NCI-H1417 (cell line): ENCODE results near the gene NKAIN4.

Source experiments
- DNase-seq, 3 experiments: peaks; one replicate each; lab custom pipeline; 2025; lab: John Stamatoyannopoulos, UW

The NKAIN4 gene

DNA sequence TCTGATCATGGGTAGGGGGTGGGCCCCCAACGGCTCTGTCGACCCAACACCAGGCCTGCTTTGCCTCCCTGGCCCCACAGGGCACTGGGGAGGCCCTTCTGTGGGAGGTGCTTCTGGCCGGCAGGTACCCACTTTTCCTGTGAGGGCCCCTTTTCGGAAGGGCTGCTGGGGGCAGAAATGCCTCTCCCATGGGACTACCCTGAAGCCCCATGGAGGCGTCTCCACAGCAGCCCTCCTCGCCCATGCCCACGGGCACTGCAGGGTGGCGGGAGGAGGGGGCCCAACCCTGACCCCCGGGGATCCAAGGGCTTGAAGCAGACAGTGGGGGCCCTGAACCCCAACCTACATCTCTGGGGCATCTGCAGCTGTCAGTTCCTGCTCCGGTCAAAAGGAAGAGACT, 16.2 kb downstream of the NKAIN4 start:
- DNase-seq, result no peak

DNA sequence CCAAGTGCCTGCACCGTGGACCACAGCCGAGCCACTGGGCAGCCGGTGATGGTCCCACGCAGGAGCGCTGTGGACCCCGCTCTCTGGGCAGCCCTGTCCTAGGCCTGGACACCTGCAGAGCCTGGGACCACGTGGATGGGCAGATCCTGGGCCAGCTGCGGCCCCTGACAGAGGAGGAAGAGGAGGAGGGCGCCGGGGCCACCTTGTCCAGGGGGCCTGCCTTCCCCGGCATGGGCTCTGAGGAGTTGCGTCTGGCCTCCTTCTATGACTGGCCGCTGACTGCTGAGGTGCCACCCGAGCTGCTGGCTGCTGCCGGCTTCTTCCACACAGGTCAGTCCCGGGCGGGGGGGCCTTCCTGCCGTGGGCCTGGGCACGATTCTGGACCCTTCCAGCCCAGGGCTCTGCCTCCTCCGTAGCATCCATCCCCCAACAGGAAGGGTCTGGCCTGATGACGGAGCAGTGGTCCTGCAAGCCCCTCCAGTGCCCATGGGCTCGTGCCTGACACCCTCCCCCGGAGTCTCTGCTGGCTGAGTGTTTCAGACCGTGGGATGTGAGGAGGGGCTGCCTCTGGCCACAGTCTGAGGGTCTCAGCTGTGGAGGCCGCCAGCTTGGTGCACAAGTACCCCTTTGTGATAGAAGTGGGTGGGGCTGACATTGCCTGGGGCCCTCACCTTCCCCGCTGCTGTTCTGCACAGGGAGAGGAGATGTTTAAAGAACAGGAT, 18.0 kb downstream of the NKAIN4 start:
- DNase-seq, result no peak

DNA sequence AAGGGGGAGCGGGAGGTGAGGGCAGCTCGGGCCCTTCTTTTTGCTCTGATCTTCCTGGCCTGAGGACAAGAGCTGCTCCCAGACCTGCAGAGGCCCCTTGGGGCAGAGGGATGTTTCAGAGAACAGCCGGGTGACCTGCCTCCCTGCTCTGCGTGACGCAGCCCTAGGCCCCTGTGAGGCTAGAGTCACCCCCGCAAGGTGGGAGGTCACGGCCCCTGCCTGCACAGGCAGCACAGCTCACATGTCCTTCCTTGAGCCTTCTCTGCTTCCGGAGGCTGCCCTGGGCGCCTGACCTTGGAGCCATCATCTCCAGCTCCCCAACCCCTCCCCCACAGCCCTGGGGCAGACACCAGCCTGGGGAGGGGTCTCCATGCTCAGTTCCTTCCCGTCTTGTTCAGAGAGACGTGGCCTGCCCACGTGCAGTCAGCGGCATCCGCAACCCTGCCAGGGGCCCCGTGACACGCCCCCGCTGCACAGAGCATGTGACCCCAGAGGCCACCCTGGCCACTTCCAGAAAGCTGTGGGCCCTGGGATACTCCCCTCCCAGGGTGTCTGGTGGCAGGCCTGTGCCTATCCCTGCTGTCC, 18.8 kb downstream of the NKAIN4 start, which contains the start of gene BIRC7:
Gene BIRC7, plus strand, starts transcription at position 507 of the 585 bp plus-strand sequence. CDS start 192 bp downstream, outside the sequence.
- no peak for DNase-seq

DNA sequence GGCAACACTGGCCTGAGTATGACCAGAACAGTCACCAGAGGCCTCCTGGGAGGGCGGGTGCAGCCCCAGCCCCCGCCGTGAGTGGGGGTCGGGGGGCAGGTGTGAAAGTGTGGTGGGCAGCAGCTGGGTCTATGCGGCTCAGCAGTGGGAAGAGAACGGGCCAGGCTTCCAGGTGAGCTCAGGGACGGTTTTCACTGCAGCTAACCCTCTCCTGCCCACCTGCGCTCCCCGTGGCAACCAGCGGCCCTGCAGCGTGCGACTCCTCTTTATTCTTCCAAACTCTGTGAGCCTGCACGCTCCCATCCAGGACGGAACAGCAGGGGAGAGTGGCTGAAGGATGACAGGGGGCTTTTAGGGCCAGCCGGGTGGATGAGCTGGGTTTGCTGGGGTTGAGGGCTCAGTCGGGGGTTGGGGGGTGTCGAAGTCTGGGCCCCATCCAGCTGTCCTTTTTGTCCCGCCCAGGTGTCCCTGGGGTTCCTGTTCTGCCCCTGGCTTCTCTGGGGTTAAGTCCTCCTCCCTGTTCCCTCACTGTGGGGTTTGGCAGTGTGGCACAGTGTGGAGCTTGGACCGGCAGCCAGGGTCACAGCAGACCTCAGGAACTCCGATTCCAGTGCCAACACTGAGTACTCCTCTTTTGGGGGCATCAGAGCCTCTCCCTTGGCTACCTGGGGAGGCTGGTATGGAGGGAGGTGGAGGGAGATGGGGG, 19.4 kb downstream of the NKAIN4 start:
- peak; percentile 30 to 64 (median 41) for DNase-seq

DNA sequence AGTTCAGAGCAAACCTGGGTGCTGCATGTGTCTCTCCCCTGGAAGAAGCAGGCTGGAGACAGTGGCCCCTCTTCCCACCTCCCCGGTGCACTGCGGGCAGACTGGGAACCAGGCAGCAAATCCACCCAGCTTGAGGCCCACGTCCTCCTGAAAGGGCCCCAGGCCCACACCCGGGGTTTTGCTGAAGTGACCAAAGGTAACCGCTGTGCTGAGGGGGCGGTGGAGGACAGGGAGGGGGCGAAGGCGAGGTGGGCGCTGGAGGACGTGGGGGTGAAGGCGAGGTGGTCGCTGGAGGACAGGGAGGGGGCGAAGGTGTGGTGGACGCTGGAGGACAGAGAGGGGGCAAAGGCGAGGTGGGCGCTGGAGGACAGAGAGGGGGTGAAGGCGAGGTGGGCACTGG, 20.3 kb downstream of the NKAIN4 start:
- DNase-seq, result no peak

DNA sequence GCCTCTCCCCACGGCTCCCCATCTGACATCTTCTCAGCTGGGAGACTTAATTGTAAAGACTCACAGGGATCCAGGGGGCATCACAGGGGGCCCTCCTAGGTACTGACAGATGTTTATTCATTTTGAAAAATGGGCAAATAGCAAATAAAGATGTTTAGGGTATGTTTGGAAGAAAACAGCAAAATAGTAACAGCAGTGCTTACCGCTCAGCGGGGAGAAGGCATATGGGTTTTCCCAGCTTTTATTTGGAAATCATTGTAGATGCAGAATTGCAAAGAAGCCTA, 21.3 kb downstream of the NKAIN4 start:
- no peak for DNase-seq

DNA sequence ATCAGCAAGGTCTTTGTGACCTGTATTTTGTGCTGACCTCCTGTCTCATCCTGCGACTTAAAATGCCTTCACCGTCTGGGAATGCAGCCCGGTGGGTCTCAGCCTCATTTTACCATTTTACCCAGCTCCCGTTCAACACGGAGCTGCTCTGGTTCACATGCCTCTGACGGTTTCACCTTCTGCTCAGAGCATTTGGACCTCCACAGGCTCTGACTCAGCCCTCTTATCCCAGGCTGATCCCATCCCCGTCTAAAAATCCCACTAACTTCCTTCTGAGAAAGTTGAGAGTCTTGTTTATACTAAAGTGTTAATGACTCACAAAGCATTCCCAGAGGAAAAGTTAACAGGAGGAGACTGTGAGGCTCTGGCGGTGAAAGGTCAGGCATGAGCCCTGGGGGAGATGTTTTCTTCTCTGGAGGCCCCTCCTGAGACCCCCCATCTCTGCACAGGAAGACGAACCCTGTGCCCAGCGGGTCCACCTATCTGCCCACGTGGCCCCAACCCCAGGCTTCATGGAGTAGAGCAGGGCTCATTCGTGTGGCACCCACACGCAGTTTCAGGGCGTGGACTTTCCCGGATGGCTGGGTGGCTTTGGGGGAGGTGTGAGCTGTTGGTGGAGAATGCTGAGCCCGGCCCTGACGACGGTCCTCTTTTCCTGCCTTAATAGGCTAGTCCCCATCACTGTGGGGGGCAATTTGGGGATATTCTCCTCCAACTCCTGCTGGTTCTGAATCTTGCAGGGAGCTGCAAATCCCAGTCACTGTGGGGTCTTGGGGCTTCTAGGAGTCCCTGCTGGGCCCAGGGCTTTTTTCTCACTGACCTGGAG, 21.8 kb downstream of the NKAIN4 start:
- DNase-seq, result no peak

DNA sequence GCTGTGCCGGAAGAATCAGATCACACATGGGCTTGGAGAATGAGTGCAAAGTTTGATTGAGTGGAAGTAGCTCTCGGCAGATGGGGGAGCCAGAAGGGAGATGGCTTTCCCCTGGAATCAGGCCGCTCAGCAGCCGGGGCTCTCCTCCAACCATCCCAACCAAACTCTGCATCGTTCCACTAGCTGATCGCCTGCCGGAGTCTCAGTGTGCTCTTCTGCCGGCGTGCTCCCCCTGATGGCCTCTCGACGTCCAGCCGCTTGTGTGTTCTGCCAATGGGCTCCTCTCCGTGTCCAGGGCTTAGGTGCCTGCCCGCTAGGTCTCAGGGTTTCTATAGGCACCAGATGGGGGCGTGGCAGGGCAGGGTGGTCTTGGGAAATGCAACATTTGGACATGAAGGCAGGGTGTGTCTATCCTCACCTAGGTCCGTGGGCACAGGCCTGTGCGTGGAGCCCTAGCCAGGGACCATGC, 23.4 kb downstream of the NKAIN4 start:
- peak in 2 of 3 experiments; percentile 26 to 53 for DNase-seq

DNA sequence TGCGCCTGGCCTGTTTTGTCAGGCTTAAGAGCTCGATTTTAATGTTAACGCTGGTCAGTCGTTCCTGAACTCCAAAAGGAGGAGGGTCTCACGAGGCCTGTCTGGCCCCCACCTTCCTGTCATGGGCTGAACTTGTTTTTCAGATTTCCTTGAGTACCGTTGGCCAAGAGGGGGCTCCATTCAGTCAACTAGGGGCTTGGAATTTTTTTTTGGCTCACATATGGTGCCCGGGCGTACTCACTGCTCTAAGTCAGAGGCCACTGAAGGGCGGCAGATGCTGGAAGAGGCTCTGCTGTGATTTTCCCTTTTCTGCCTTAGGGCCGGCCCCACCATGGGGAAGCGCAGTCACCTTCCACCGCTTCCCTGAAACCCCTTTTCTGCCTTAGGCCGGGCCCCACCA, 25.5 kb downstream of the NKAIN4 start:
- no peak for DNase-seq

DNA sequence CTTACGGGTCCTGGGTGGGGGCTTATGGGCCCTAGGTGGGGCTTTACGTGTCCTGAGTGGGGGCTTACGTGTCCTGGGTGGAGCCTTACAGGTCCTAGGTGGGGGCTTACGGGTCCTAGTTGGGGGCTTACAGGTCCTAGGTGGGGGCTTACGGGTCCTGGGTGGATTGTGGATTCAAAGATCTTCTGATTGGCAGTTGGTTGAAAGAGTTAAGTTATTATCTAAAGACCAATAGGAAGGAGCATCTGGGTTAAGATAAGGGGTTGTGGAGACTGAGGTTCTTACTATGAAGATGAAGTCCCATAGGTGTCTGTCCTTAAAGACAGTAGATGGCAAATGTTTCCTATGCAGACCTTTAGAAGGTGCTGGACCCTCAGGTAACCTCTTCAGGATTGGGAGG, 27.0 kb downstream of the NKAIN4 start:
- no peak for DNase-seq

DNA sequence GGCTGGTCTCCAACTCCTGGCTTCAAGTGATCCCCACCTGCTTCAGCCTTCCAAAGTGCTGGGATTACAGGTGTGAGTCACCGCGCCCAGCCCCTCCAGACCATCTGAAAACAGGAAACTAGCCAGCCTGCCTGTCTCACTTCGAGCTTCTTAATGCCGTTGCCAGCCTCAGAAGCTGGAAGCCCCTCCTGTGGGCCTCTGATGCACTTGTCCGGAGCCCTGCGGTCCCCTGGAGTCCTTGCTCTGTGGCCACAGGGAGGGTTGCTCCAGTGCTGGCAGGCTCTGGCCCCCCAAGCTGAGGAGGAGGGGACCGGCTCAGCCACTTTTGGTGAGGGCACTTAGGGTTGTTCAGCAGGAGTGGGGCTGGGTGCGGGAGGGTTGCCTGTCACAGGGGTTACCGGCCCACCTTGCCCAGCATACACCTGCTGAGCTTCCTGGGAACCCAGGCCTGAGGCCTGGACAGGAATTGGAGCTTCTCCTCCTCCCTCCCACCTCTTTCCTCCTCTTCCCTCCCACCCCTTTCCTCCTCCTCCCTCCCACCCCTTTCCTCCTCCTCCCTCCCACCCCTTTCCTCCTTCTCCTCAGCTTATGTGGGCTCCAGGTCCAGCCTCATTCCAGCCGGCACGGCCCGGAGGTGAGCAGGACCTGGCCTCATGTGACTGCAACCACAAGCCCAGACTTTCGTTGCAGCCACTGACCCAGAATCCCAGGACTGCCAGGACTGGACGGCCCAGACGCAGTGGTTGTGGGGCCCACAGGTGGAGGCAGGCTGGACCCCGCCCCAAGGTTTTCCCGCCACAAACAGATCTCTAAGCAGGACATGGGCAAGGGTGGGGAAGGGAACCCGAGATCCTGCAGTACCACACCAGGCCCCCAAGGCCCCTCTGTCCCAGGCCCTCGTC, 28.0 kb downstream of the NKAIN4 start:
- no peak for DNase-seq

DNA sequence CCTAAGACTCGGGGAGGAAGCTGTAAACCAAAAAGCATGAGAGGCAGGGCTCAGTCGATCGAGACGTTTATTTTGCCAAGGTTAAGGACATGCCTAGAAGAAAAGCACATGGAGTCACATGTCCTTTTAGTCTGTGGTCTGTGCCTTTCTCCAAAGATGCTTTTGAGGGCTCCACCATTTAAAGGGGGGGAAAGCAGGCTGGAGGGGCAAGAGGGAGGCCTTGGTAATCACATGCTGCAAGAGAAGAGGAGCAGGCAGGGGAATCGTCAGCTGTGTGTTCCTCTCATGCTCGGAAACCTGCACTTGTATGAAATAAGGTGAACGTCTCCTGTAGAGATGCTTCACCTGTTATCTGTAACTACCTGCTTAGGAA, 29.2 kb downstream of the NKAIN4 start:
- peak in 1 of 3 experiments; percentile 64 for DNase-seq

DNA sequence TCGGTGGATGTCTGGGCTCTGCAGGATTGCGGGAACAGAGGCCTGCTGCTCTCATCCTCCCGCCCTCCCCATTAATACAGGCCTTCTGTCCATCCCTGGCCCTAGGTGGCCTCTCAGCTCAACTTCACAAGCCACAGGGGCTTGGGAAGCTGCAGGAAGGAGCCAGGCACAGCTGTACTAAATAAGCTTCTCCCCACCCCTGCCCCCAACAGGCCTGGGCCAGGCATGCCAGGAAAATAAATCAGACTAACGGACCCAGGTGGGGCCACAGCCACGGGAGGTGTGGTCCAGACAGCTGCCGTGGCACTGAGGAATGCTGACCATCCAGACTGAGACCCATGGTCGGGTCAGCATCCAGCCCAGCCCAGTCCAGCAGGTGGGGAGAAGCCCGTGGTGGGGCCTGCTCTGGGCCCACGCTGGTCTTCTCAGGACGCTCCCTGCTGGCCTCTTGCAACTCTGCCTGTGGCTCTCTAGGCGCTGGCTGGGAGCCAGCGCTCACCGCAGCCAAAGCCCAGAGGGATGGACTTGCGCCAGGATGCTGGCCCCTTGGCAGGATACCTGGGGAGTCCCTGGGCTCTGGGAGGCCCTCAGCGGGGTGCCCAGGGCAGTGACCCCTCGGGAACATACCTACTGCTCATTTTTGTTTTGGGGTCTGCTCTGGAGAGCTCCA, 29.7 kb downstream of the NKAIN4 start:
- DNase-seq, result peak; percentile 60 to 78 (median 64)

DNA sequence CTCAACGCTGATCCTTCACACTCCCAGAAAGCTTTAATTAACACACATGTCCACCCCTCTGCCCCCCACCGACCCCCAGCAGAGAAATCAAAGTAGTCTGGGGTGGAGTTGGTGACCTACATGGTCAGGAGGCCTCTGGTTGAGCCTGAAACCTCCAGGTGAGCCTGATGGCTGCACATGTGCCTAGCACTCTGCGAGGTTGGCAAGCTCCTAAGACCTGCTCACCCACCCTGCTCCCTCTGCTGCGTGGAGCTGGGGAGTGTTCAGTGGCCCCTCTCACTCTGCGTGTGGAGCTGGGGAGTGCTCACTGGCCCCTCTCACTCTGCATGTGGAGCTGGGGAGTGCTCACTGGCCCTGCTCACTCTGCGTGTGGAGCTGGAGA, 30.4 kb downstream of the NKAIN4 start:
- no peak for DNase-seq

DNA sequence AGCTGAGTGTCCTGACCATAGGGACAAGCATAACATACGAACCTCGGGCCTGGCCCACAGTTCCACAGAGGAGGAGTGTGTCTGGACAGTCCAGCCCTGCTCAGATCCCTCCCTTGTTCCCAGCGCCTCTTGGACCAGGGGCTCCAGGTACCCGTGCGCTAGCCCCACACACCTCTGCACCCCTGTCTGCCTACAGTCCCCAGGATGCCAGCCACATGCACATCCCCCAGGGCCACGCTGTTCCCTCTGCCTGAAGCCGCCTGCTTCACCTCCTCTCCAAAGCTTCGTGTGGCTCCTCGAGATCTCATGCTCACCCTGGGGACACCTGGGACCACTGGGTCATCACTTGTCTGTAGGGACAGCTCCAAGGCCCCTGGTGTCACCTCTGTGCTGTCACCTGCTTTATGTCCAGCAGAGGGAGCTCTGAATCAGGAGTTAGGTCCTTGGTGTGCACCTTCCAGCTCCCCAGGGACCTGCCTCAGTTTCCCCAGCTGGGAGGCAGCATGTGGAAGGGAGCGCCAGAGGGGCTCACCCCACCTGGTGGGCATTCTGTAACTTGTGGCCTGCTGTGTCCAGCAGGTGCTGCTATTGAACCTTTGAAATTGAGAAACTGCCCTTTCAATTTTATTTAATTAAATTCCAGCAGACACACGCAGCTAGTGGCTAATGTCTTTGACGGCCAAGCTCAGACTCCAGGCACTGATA, 31.0 kb downstream of the NKAIN4 start:
- peak; percentile 42 to 73 (median 50) for DNase-seq

DNA sequence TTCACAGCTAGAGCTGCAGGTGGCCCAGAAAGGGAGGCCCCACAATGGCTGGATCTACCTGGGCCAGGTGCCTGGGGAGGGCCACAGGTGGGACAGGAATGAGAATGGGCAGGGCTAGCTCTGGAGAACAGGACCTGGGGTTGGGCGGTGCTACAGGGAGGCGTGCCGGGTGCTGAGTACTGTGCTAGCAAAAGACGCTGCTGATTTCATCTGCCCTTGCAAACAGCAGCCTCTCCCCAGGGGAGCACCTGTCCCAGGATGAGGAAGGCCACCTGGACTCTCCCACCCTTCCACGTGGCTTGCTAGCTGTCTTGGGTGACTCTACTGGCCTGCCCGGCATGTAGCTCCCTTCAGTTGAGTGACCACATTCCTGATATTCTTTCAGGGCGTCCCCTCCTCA, 31.7 kb downstream of the NKAIN4 start:
- no peak for DNase-seq

DNA sequence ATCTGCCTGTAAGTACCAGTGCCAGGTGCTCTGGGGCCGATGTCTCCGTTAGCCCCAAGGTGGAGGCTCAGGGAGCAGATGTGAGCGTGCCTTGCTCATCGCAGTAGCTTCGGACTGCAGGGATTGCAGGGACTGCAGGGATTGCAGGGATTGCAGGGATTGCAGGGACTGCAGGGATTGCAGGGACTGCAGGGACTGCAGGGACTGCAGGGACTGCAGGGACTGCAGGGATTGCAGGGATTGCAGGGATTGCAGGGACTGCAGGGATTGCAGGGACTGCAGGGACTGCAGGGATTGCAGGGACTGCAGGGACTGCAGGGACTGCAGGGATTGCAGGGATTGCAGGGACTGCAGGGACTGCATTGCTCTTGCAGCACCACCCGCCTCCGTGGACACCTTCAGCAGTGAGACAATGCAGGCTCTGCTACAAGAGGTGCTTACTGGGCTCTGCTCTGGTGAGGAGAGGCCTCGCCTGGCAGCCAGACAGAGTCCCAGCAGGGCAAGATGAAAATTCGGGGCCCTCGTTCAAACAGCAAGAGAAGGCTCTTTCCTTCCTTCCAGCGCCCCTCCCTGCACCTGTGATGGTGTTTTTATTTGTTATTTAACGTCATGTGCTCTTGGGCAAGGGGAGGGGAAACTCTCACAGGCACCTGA, 32.7 kb downstream of the NKAIN4 start:
- peak in 1 of 3 experiments; percentile 56 for DNase-seq

DNA sequence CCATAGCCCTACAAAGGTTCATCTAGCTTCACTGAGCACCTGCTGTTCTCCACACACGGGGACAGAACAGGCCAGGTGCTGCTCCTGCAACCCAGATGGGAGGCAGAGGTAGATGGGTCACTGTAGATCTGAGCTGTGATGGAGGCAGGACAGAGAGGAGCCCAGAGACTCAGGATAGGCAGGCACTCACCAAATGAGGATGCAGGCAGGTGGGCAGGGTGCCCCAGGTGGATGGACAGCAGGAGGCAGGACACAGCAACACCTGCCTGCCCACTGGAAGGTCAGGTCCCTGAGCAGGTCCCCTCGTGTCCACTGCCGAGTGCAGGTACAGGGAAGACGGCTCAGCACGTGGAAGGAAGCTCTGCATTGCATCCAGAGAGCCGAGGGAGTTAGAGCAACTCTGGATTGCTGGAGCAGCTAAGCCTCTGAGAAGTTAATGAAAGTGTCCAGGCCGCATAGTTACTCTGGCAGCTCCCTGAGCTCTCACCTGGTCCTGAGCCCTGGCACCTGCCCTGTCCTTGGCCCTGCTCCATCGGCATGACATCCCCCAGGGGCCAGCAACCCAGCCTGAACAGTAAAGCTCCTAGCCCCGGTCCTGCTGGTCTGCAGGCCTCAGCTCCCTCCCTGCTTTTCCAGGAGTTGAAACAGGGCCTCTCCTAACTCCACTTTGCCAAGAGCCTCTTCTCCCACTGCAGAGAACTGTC, 33.4 kb downstream of the NKAIN4 start:
- no peak for DNase-seq
